GM18867 (cell line): ENCODE measurements around the gene OR2A42.
A peak's percentile ranks its signal among the peaks of the same experiment; 100 is the strongest.
"Not testable (repeated sequence)": the region's sequence is repeated elsewhere in the genome, so short reads cannot be mapped to it uniquely, and the experiment has no call there.

ENCODE experiments used
- ATAC-seq: cut with Tn5 transposase; IDR thresholded peaks from one replicate; pipeline ENCODE4 v1.9.1; 2021; ENCODE audit warnings: mild to moderate bottlenecking, moderate library complexity; ENCODE audit not compliant: unreplicated experiment

The OR2A42 gene

DNA sequence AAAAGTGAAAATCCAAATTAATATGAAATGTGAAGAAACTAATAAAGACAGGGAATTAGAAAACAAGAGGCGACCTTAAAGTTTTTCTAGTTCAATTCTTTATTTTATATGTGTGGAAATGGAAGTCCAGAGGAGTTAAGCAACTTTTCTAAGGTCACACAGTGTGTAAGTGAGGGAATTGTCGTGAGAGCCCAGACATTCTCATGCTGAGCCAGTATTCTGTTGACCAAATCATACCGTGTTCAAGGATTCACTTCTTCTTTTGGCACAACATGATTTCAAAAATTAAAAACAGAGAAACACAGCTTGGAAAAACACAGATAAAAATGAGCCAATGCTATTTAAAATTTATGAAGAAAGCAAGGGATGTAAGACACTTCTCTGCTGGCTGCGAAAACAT lies 12.5 kb downstream of the OR2A42 start:
- not testable (repeated sequence) for ATAC-seq

DNA sequence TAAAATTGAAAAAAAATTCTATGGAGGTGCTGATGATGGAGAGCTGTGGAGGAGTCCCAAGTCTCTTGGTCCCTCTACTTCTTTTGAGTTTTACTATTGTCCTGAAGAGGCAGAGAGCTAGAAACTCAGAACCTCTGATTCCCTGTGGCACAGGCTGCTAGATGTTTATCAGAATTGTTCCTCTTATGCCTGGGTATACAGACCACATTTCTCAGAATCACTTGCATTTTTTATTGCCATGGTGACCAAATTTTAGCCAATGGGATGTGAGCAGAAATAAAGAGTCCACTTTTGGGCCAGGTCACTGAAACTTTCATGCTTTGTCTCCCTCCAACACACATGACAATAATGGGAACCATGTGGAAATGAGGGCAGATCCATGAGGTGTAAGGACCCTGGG lies 15.7 kb downstream of the OR2A42 start:
- ATAC-seq = not testable (repeated sequence)

DNA sequence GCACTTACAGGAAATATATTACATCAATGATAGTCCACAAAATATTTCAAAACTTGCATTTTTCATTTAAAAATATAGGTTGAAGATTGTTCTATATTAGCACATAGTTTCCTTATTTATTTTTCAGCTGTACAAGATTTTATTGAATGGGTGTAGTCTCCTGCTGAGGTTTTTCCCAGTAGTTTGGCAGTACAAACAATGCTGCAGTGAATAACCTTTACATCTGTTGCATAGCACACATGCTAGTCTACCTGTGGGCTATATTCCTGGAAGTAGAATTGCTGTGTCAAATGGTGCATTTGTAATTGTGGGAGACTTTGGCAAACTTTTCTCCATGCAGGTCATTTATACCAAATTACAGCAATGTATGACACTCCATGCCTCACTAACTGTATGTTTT lies 18.9 kb downstream of the OR2A42 start:
- ATAC-seq = not testable (repeated sequence)

DNA sequence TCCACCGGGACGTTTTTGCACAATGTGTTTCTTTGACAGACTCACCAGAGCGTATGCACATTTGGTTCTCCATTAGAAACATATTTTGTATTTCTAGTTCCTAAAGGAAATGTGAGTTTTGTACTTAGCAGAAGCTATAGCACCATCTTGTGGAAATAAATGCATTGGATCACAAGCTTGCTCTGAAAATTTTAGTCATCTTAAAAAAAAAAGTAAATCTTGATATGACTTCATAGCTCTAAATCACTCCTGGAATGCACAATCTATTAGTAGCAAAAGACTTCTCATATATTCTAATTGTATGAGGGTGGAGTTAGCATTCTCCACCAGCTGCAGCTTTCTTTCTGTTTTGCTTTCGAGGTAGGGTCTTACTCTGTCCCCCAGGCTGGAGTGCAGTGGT lies 20.3 kb downstream of the OR2A42 start:
- peak; percentile 52 for ATAC-seq

DNA sequence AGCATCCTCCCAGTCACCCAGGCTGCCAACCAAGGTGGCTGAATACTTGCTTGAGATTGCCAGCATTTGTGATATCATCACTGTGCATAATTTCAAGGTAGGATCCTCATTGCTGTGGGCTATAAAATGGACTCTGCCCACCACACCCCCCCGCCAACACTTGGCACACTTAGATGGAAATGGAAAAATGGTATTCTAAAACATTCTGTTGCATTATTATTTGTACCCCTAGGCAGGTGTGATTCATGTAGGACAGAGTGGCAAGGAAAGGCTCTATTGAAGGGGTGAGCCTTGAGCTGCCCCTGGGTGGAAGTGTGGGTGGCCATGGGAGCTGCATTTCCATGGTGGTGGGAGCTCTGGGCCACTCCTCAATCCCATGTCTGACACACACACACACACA lies 20.8 kb downstream of the OR2A42 start:
- not testable (repeated sequence) for ATAC-seq

DNA sequence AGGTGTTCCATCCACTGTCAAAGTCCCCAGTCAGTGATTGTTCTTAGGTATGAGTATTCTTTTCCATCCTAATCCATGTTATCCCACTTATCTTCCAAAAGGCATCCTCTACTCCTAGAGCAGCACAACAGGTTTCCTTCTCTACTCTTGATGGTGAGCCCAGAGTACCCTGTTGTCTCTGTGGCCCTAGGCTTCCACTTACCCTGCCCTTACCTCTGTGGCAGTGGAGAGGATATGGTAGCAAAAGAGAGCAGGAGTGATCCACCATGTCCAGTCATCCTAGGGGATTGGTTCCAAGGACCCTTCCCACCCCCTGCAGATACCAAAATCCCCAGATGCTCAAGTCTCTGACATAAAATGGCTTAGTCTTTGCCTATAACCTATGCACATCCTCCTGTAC lies 22.2 kb downstream of the OR2A42 start:
- ATAC-seq = not testable (repeated sequence)

DNA sequence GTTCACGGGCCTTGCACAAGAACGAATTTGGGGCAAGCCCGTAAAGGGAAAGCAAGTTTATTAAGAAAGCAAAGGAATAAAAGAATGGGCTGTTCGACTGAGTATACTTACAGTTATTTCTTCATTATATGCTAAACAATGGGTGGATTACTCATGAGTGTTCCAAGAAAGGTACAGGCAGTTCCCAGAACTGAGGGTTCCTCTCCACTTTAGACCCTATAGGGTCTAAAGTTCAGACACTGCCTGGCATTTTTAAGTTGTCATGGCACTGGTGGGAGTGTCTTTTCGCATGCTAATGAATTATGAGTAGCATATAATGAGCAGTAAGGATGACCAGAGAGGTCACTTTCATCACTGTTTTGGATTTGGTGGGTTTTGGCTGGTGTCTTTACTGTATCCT lies 34.1 kb downstream of the OR2A42 start:
- ATAC-seq = not testable (repeated sequence)

DNA sequence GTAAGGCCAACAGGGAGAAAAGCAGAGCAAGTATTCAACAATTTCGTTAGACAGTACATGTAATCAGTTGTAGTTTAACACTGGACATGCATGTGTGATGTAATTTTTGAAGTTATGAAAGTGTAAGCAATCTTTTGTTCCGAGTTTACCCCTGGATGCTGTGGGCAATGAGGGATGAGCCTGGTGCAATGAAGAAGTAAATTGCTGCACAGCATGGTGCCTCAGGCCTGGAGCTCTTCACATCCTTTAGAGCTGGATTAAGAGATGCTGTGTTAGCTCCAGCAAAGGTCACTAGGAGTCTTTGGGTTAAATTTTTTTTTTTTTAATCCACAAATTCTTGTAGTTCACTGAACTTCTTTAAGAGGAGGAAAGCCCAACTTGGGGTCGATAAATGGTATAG lies 36.3 kb downstream of the OR2A42 start:
- not testable (repeated sequence) for ATAC-seq

DNA sequence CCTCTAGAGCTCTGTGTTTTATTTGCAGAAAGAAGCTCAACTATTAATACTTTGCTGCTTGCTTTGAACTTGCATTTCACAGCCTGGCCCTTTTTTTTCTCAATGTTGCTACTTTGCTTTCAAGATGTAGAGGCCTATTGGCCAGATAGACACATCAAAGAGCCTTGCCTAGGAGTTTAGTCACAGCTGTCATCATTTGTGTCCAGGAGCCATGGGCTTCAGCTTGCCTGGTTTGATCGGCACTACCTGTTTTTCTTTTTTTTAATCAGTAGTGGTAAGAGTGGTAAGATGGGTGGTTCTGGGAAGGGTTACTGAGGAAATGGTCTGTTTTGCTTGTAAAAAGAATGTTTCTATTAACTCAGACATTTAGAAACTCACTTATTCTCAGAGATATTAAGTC lies 37.4 kb downstream of the OR2A42 start:
- peak; percentile 34 for ATAC-seq

DNA sequence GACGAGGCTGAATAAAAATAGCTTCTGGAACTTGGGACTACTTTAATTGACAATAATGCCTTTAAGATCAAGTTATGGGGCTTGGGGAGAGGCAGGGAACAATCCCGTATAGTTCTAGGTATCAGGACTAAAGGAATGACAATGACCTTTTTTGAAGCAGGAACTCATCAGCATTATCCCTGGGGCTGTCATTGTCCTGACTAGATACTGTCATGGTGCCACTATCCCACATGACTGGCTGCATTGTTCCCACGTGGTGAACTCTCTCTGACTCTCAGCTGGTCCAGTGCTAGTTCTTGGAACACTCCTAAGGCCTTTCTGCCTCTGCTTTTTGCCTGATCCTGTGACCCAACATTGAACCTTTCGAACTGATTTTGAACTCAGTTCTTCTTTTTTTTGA lies 40.5 kb downstream of the OR2A42 start:
- ATAC-seq = not testable (repeated sequence)

DNA sequence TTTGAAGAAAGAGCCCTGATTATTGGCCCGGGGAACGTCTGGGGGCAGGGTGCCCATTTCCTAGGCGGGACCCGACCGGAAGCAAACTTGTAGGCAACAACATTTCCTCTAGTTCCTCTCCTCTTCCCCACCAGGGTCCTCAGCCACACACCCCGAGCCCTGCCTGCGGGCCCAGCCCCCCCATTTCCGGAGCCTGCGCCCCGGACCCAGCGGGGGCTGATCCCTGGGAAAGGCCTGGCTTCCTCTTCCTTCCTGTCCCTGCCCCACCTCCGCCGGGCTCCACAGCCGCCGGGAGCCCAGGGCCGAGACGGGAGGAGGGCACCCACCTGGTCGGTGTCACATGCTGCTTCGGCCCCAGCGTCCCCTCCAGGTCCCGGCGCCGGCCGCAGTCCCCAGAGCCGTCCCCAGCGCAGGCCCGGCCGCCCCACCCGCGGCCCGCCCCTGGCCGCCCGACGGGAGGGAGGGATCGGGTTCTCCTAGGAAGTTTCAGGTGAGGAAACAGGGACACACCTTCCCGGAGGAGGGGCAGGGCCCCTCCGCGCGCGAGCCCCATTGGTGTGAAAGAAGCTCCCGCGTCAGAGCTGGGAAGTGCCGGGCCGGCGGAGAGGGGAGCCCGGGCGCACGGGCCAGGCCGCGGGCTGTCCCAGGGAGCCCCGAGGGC lies 44.1 kb downstream of the OR2A42 start, which contains the start of gene ARHGEF35:
ARHGEF35 (minus strand) TSS at position 622 of the 661 bp plus-strand sequence. CDS start 7,450 bp downstream, outside the sequence.
- ATAC-seq = peak; percentile 77

DNA sequence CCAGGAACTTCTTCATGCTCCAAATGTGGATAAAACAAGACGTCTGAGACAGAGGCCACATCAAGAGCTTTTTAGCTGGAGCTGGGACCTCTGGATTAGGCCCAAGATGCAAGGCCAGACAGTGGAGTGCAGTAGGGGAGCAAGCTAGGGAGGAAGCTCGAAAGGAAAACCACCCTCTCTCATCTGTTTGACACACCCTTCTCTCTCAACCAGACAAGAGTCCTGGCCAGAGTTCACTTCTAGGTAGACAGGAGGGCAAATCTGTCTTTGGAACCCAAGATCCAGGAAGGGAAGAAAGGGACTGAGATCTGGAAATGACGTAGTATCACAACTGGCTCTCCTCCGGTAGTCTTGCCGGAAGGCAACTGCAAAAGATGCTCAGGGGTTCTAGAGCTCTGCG lies 45.0 kb downstream of the OR2A42 start:
- ATAC-seq = not testable (repeated sequence)

DNA sequence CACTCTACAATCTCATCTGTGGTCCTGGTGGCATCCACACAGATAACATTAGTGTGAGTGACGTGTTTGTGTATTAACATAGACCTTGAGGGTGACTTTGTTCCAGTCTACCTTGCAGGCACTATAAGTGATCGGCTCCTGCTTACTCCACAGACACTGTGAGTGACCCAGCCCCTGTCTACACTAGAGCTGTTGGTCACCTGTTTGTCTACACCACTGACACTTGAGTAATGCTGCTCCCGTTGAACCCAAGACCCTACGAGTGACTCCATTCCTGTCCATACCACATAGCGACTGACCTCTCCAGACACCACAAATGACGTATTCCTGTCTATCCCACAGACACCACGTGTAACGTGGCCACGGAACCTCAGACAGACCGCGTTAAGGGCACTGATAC lies 45.6 kb downstream of the OR2A42 start:
- ATAC-seq = not testable (repeated sequence)

DNA sequence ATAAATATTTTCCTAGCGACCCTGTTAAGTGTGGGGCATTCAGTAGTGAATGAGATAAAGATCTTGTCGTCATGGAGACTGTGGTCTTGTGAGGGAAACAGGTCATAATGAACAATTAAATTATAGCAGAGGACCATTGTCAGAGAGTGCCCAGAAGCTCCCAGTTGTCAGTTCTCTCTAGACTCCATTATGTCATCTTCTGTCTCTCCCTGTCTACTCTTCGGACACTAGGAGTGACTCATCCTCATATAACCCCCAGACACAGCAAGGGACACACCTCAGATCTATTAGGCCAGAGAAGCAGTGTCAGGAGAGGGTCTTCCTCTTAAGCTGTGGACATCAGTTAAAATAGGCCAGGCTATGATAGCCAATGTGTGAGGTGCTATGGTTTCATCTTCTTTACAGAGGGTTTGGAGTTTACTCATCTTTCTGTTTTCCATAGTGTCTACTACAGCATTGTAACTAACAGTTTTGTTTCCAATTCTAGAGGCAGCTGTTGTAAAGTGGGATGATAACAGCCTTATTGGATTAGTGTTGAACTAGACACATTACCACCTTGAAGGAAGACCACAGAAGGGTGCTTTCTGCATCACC lies 50.7 kb downstream of the OR2A42 start:
- not testable (repeated sequence) for ATAC-seq

DNA sequence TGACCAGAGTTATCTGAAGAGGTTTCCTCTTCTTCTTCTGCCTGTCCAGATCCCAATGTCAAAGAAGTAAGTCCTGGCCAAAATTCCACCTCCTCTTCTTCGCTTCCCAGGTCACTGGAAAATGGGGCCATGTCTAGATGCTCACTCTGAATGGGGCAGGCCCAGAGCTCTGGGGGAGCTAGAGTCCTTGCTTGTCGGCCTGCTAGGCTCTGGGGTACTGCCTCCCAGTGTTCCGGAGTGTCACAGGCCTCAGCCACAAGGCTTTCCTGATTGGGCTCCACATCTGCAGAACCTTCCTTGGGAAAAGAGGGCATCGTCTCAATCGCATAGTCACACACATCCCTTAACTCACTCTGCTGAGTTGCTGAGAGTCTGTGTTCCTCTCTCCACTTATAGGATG lies 51.6 kb downstream of the OR2A42 start:
- not testable (repeated sequence) for ATAC-seq

DNA sequence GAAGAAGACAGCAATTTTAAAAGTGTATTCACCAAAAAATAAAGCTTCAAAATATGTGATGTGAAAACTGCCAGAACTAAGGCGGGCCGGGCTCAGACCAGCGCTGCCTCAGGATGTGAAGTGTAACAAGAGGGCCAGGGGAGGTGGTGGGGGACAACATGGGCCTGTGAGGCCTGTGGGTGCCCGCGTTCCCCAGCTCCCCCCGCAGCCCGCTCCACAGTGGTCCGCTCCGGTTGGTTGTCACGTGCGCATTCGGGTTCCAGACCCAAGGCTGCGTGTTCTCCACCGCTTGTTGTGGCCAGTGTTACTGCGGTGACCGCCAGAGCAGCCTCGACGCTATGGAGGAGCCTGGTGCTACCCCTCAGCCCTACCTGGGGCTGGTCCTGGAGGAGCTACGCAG lies 56.2 kb downstream of the OR2A42 start, which contains the start of gene CTAGE4:
CTAGE4 (plus strand) TSS at position 301 of the 400 bp plus-strand sequence; CDS start at position 339, 38 bp downstream.
- ATAC-seq = not testable (repeated sequence)

DNA sequence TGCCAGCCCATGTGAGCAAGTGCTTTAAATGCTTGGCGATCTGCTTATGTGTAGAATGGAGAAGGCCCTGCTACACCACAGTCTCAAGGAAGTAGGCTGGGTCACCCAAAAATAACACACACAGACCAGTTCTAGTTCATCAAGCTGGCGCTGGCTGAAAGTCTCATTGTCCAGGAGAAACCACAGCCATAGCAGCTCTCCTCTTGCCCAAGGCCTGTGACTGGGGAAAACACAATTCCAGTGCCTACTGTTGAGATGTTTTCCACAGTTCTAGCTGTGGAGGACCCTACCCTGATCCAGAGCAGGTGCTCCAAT lies 60.3 kb downstream of the OR2A42 start:
- ATAC-seq = not testable (repeated sequence)

DNA sequence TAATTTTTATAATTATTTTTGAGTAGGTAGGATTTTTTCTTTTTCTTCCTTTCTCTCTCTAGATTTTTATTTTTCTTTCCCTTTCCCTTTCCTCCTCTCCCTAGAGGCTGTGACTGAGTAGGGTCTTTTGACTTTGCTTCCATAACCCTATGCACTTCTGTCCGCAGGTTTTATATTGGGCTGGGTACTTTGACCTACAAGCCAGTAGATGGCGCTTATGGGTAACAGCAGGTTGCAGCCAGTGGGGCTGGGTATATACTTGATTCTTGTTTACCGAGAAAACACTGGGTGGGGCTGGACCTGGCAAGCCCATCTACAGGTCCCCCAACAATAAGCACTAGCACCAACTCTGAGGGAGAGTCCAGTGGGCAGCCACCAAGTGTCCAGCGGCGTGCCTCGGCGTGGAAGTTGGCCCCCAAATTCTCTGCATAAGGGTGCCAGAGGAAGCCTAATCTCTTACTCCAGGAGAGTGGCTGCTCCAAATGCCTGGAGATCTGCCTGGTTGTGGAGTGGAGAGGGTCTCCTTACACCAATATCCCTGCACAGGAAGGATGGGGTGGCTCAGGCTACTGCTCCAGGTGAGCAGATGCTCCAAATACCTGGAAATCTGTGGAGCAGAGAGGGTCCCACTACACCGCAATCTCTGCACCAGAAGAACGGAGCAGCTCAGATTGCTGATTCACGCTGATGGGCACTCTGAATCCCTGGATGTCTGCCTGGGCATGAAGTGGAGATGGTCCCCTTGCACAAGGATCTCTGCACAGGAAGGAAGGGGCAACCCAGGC lies 60.8 kb downstream of the OR2A42 start:
- peak; percentile 95 for ATAC-seq
